ENCODE results near the gene REV1.

DNA sequence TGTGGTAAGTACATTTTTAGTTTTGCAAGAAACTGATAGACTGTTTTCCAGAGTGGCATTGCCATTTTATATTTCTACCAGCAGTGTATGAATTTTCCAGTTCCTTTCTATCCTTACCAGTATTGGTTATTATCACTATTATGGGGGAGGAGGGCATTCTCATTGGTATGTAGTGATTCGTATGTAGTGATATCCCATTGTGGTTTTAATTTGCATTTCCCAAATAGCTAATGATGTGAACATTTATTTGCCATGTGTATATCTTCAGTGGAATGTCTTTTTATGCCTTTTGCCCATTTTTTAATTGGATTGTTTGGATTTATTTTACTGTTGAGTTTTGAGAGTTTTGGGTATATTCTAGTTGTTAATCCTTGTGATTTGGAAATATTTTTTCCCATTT, 135.7 kb downstream of the REV1 start:
- TF ChIP-seq, protein P1, sequence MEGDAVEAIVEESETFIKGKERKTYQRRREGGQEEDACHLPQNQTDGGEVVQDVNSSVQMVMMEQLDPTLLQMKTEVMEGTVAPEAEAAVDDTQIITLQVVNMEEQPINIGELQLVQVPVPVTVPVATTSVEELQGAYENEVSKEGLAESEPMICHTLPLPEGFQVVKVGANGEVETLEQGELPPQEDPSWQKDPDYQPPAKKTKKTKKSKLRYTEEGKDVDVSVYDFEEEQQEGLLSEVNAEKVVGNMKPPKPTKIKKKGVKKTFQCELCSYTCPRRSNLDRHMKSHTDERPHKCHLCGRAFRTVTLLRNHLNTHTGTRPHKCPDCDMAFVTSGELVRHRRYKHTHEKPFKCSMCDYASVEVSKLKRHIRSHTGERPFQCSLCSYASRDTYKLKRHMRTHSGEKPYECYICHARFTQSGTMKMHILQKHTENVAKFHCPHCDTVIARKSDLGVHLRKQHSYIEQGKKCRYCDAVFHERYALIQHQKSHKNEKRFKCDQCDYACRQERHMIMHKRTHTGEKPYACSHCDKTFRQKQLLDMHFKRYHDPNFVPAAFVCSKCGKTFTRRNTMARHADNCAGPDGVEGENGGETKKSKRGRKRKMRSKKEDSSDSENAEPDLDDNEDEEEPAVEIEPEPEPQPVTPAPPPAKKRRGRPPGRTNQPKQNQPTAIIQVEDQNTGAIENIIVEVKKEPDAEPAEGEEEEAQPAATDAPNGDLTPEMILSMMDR (IDR thresholded peaks at IDR 0.05) = no peak
- TF ChIP-seq POLR2A (IDR thresholded peaks at IDR 0.05) = no peak
